OCI-LY7 (cell line): ENCODE data around the gene CATSPER3. TPM values are rescaled to one million over a fixed set of nuclear protein-coding genes. Genes with fewer than 3 reads are reported as not detected.
A peak's percentile ranks its signal among the peaks of the same experiment; 100 is the strongest.

Experiments
- BruUV-seq: library from RNA; stranded (reverse); fragments of 400-500 nt; replicated peaks from 2 replicates; lab custom pipeline; 2021; lab: Mats Ljungman, UMichigan
- CTCF ChIA-PET: fragments of 300-600 bp; sonication (Branson Sonifier 250); formaldehyde crosslinking; loops from one replicate; lab custom pipeline; 2022; ENCODE audit warnings: antibody characterized with exemption; ENCODE audit not compliant: unreplicated experiment; lab: Charles Lee
- POLR2A ChIA-PET: fragments of 300-600 bp; sonication (Branson Sonifier 250); formaldehyde crosslinking; loops from one replicate; lab custom pipeline; 2022; ENCODE audit warnings: antibody characterized with exemption; lab: Charles Lee
- DNase-seq: peaks from one replicate; pipeline ENCODE4 v3.0.0-alpha.2; 2015; ENCODE audit warnings: low spot score
- H2AFZ ChIP-seq: fragments of 200-600 bp; sonication (generic), shearing (Covaris generic); 2 replicates; pipeline ENCODE4 v1.6.1; 2014; ENCODE audit warnings: mild to moderate bottlenecking, antibody characterized with exemption, low read length, moderate library complexity
- H3K27ac ChIP-seq: fragments of 200-600 bp; sonication (generic); 2 replicates; pipeline ENCODE4 v1.5.1; 2014; ENCODE audit warnings: mixed run types, low read depth, mild to moderate bottlenecking, moderate library complexity, low read length, inconsistent platforms; ENCODE audit not compliant: poor library complexity, severe bottlenecking
- H3K36me3 ChIP-seq: fragments of 200-600 bp; sonication (generic); 2 replicates; pipeline ENCODE4 v1.6.1; 2014; ENCODE audit warnings: mild to moderate bottlenecking, antibody characterized with exemption, low read length, moderate library complexity, mixed read lengths; ENCODE audit not compliant: insufficient read depth
- H3K4me1 ChIP-seq: fragments of 200-600 bp; sonication (generic); 2 replicates; pipeline ENCODE4 v1.5.1; 2014; ENCODE audit warnings: mild to moderate bottlenecking, low read length; ENCODE audit not compliant: insufficient read depth, poor library complexity, severe bottlenecking
- H3K4me2 ChIP-seq: fragments of 200-600 bp; sonication (generic); 2 replicates; pipeline ENCODE4 v1.6.1; 2014; ENCODE audit warnings: mild to moderate bottlenecking, low read length
- H3K4me3 ChIP-seq: fragments of 200-600 bp; sonication (generic); 2 replicates; pipeline ENCODE4 v1.5.1; 2014; ENCODE audit warnings: mild to moderate bottlenecking, low read depth, low read length; ENCODE audit not compliant: poor library complexity, severe bottlenecking
- H3K79me2 ChIP-seq: fragments of 200-600 bp; sonication (generic); 2 replicates; pipeline ENCODE4 v1.6.1; 2016; ENCODE audit warnings: low read depth, mild to moderate bottlenecking, low read length, moderate library complexity, mixed read lengths; ENCODE audit not compliant: insufficient read depth
- H3K9me2 ChIP-seq: fragments of 200-600 bp; sonication (generic); 2 replicates; pipeline ENCODE4 v1.6.1; 2016; ENCODE audit warnings: mild to moderate bottlenecking, low read length, mixed read lengths; ENCODE audit not compliant: insufficient read depth
- H3K9me3 ChIP-seq: fragments of 200-600 bp; sonication (generic); 2 replicates; pipeline ENCODE4 v1.6.1; 2014; ENCODE audit warnings: mild to moderate bottlenecking, mixed run types, low read length, mixed read lengths
- H4K20me1 ChIP-seq: fragments of 200-600 bp; sonication (generic); 2 replicates; pipeline ENCODE4 v1.6.1; 2014; ENCODE audit warnings: mild to moderate bottlenecking, antibody characterized with exemption, low read length, moderate library complexity, mixed read lengths; ENCODE audit not compliant: insufficient read depth
- CTCF ChIP-seq: fragments of 200-600 bp; sonication (generic); conservative IDR thresholded peaks from 2 replicates; pipeline ENCODE4 v1.5.1; 2014; ENCODE audit warnings: mild to moderate bottlenecking, antibody characterized with exemption, low read length, moderate library complexity, mixed read lengths
- EZH2phosphoT487 ChIP-seq: fragments of 200-600 bp; sonication (generic); IDR thresholded peaks from 2 replicates; pipeline ENCODE4 v1.6.1; 2018; ENCODE audit warnings: low read depth, borderline replicate concordance, mild to moderate bottlenecking, mixed run types, antibody characterized with exemption, low read length, moderate library complexity, mixed read lengths
- intact Hi-C: fragments of 100-400 bp; cut with micrococcal nuclease; formaldehyde crosslinking; loops from one replicate; pipeline ENCODE4 v1.10.0; 2022; ENCODE audit not compliant: unreplicated experiment
- total RNA-seq, 2 experiments: library from RNA; depleted of rRNA in 1 of 2; stranded (reverse); fragments of >200 nt in 1 of 2; shearing (Covaris generic) in 1 of 2; gene quantifications; 2 replicates each; pipeline ENCODE4 v1.2.3, GENCODE V29; 2014 to 2022

The CATSPER3 gene
- total RNA-seq, 2 experiments from 2014 or later: 0.61 TPM; not detected in 1

GRCh38 chr5:135030123-135030955 lies 62.6 kb downstream of the CATSPER3 start:
- Histone ChIP-seq H3K27ac (no peak overlapping the region), H3K4me2 (peak overlapping the region; percentile 98)
- CTCF ChIA-PET: interaction anchor here (1.7 kb wide), 1 partner anchor 161 kb away, joined by 8 read pairs; no protein-coding TSS in a partner anchor

GRCh38 chr5:135030956-135031812 lies 63.5 kb downstream of the CATSPER3 start:
- H3K9me3 ChIP-seq: no peaks in the 10 kb centered on the region
- TF ChIP-seq CTCF (no peak), EZH2phosphoT487 (no peak)
- H2AFZ ChIP-seq: no peak overlapping the region
- H3K4me1 ChIP-seq: peaks cover 42% of the 10 kb centered on the region
- intact Hi-C loops: loop anchor here (5.0 to 10.0 kb wide), 4 partner anchors 124 to 1999 kb away; partner anchors contain the start of genes JADE2 and PCBD2
- peak overlapping the region; percentile 84 for H3K4me3 ChIP-seq
- no peaks in the 10 kb centered on the region for H3K9me2 ChIP-seq
- ChIA-PET CTCF (interaction anchor here (1.7 kb wide), 1 partner anchor 160 kb away, joined by 8 read pairs; no protein-coding TSS in a partner anchor), POLR2A (interaction anchor here (0.7 to 3.1 kb wide), 6 partner anchors 10 to 148 kb away, joined by 3 to 19 read pairs (median 4); no protein-coding TSS in a partner anchor)
- peaks cover 62% of the 10 kb centered on the region for H3K36me3 ChIP-seq
- no TSS peak for BruUV-seq
- no peak for DNase-seq
- H3K27ac ChIP-seq: peak overlapping the region; percentile 66
- peak overlapping the region; percentile 98 for H3K4me2 ChIP-seq
- peaks cover 16% of the 10 kb centered on the region; the same call in 1 of the 2 replicates for H4K20me1 ChIP-seq
- H3K79me2 ChIP-seq: peaks cover 56% of the 10 kb centered on the region

More at GRCh38 chr5:135030123-135030955, 62.6 kb downstream of the CATSPER3 start:
- no peaks in the 10 kb centered on the region for H3K9me3 ChIP-seq
- H4K20me1 ChIP-seq: peaks cover 16% of the 10 kb centered on the region; the same call in 1 of the 2 replicates
- peaks cover 39% of the 10 kb centered on the region for H3K4me1 ChIP-seq
- no peak for DNase-seq
- peak overlapping the region; percentile 84 for H3K4me3 ChIP-seq
- no peaks in the 10 kb centered on the region for H3K9me2 ChIP-seq
- peaks cover 56% of the 10 kb centered on the region for H3K79me2 ChIP-seq
- TF ChIP-seq EZH2phosphoT487 (no peak), CTCF (no peak)
- H3K36me3 ChIP-seq: peaks cover 68% of the 10 kb centered on the region
- no TSS peak for BruUV-seq
- POLR2A ChIA-PET: interaction anchor here (0.8 to 3.0 kb wide), 2 partner anchors 22 to 113 kb away, joined by 3 to 19 read pairs; no protein-coding TSS in a partner anchor
- no peak overlapping the region for H2AFZ ChIP-seq
- intact Hi-C loops: loop anchor here (5.0 to 10.0 kb wide), 4 partner anchors 123 to 1998 kb away; partner anchors contain the start of genes JADE2 and PCBD2
